Cerebellar cortex (tissue), 1 donor: Measurements from ENCODE around the gene MCU.

Experiments used
- DNase-seq: peaks from one replicate; pipeline ENCODE4 v3.0.0-alpha.2; 2015; ENCODE audit warnings: low spot score

MCU gene

DNA sequence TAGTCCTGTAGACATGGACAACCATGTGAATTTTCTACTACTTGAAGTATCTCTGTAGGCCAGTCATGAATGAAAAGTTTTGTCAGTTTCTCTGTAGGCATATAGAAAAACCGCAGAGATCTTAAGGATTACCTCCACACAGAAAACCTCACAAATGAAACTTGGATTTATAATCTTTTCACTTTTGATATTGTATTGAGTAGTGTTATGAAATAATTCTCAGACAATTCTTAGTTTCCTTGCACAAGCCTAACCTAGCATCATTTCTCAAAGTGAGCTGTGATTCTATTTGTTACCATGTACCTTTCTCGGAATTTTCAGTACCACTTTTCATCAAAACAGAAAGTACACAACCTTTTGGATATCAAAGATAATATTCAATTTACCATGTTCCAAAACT, 150.2 kb downstream of the MCU start:
- no peak for DNase-seq

- DNase-seq = no peak
These were observed 154.3 kb downstream of the MCU start for GRCh38 chr10:72846238-72846637.

DNA sequence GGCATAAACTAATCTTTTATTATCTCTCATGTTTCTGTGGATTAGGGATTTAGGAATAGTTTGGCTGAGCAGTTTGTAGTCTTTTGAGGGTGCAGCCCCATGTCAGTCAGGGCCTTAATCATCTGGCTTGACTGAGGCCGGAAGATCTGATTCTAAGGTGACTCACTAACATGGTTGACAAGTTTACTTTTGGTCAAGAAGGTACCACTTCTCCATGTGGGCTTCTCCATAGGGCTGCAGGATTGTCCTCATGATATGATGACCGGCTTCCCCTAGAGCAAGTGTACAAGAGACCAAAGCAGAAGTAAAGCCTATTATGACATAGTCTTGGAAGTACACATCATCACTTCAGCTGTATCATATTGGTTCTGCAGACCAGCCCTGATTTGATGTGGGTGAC, 155.7 kb downstream of the MCU start:
- no peak for DNase-seq

- DNase-seq = no peak
These were observed 158.9 kb downstream of the MCU start for GRCh38 chr10:72850861-72851260.

DNA sequence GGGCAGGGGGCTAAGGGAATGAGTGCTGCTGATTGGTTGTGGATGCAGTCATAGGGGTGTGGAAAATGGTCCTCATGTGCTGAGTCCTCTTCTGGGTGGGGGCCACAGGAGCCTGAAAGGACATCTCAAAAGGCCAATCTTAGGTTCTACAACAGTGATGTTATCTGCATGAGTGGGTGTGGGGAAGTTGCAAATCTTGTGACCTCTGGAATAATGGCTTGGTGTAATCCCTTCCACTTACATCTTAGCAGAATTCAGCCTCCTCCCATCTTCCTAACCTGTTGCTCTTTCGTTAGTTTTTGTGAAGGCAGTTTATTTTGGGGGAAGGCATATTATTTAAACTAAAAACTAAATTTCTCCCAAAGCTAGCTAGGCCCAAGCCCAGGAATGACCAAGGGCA, 159.6 kb downstream of the MCU start:
- no peak for DNase-seq

- DNase-seq = no peak
These were observed 160.6 kb downstream of the MCU start for GRCh38 chr10:72852508-72852907.

DNA sequence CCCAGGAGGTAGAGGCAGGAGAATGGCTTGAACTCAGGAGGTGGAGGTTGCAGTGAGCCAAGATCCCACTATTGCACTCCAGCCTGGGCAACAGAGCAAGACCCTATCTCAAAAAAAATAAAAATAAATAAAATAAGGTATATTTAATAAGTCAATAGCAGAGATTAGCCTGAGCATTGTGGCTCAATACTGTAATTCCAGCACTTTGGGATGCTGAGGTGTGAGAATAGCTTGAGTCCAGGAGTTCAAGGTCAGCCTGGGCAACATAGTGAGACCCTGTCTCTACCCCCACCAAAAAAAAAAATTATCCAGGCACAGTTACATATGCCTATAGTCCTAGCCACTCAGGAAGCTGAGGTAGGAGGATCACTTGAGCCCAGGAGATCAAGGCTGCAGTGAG, 163.2 kb downstream of the MCU start:
- DNase-seq = no peak

- DNase-seq = no peak
These were observed 163.8 kb downstream of the MCU start for GRCh38 chr10:72855790-72856189.

DNA sequence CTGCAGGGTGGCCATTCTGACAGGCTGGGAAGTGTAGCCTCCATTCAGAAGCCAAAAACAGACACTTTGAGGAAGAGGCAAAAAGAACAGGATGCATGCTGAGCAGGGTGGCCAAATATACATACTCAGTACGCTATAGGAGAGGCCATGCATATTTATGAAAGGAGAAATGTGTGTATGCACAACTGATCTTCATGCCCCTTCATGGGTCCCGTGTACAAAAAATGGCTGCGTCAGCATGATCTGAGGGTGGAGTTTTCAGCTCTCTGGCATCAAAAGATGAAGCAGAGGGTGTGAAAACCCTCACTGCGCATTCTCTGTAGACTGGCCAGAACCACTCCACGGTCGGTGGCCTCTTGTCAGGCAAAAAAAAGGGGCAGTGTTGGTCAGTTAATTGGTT, 166.1 kb downstream of the MCU start:
- no peak for DNase-seq

DNA sequence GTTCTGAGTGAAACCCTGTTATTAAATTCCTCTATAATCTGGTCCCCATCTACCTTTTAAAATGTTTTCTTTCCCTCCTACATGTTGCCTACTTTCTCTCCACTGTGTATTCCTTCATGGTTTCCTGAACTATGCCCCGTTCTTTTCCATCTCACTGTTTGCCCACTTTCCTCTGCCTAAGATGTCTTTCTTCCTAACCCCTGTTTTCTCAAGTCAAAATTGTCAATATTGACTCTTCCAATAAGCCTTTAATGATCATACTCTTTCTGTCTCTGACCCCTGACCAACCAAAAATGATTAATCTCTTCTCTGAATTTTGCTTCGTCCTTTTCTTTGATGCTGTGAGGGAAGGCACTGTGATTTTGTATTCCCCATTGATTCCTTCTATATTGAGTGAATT, 171.0 kb downstream of the MCU start:
- no peak for DNase-seq

DNA sequence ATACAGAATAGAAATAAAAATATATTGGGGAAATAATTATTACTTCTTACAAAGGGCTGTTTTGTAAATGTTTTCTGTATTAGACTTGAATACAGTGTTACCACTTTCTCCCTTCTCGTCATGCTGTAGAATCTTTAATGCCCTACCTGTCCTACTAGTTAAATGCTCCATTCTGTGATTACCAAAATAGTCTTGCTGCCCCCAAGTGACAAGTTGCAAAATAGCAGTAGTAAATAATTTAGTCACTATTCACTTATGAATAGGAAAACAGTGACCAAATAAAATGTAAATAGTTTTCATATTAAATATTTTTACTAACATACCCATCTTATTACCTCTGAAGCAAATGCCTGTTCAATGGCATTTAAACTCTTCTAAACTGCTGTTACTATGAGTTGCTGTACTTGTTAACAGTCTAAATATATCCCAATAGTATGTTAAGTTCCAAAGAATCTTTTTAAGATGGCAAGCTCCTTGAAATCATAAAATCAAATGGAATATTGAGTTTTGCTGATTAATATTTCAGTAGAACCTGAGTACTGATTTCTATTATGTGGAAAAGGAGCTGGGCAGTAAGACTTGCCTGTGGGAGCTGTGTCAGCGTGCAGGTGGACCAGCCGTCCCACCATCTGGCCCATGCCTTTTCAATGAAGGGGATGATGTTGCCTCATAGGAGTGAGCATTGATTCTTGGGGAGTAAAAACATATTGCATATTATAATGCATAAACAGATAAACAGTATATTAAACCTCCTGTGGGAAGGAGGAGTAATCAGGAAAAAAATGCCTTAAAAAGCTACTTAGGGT, 183.5 kb downstream of the MCU start:
- peak; percentile 83 for DNase-seq

- no peak for DNase-seq
These were observed 187.3 kb downstream of the MCU start for GRCh38 chr10:72879245-72879644.

DNA sequence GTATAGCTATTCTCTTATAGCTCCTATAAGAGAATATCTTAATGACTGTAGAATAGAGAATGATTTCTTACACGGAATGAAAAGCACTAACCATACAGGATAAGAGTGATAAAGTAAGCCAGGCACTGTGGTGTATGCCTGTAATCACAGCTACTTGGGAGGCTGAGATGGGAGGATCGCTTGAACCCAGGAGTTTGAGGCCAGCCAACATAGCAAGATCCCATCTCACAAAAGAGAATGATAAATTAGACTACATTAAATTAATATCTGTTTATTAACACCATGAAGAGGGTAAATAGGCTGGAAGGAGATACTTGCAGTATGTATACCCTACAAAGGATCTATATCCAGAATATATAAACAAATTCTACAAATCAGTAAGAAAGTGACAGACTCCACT, 189.3 kb downstream of the MCU start:
- DNase-seq = no peak

DNA sequence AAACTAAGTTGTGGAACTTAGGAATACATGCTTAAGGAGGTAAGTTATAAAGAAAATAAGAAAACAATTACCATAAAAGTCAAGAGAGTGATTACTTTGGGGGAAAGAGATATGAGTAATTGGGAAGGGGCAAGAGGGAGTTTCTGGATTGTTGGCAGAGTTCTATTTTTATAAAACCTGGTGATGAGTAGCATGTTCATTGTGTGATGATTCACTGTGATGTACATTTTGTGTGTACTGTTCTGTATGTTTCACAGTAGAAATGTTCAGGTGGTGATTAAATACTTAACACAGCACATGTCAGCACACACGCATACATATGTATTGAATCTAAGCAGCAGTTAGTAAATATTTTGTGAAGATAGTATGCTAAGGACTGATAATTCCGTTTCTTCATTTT, 191.9 kb downstream of the MCU start:
- no peak for DNase-seq

- DNase-seq = no peak
These were observed 194.0 kb downstream of the MCU start for GRCh38 chr10:72885953-72886352.

DNA sequence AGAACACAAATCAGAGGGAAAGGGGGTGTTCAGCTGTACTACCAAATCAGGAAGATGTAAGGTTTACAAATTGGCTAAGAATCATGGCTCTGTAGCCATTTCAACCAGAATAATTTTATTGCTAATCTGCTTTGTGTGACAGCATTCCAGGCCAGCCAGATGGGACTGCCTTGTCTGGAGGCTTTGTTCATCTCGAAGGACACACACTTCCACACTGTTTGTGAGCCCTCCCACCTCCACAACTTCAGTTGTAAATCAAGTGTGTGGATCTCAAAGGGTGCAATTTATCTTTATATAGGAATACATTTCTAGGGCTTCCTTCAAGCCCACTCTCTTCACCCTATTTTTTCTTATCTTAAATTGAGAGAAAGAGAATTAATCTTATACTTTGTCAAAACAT, 194.7 kb downstream of the MCU start:
- peak; percentile 44 for DNase-seq

- DNase-seq = no peak
These were observed 195.1 kb downstream of the MCU start for GRCh38 chr10:72887043-72887442.

DNA sequence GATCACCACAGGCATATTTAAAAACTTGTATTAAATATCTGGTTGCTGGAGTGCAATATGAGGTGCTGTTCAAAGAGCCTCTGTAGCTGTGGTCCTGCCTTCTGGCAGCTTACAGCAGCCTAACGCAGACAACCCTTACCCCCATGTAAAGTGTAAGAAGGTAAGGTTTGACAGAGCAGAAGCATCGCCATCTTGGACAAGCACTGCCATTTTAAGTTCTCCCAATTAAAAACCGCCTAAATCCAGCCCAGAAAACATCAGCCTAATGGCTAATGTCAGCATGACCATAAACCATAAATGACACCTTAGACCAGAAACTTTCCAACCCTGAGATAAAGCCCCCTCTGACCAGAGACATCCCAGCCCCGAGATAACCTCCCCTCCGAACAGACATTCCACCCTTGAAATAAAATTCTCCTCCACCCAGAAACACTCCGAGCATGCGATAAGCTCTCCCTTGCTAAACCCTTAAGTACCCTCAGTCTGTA, 196.3 kb downstream of the MCU start:
- no peak for DNase-seq

- no peak for DNase-seq
These were observed 197.5 kb downstream of the MCU start for GRCh38 chr10:72889391-72889831.

DNA sequence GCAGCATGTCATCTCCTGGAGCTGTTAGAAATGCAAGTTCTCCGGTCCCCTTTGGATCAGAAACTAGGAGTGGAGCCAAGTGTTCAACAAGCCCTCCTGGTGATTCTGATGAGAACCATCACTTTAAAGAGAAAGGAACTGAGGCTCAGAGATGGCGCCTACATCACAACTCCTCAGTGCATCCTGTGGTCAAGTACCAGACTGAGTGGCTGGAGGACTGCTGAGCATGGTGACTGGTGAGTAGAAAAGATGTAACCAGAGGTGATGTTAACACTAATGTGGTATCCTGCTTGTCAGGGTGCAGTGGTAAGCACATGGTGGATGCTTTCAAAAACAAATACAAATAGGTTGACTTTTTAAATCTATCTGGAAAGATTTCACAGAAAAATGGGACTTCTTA, 198.1 kb downstream of the MCU start:
- DNase-seq = no peak

GRCh38 chr10:72893136-72893798, 201.3 kb downstream of the MCU start, which contains the start of gene OIT3:
Gene OIT3, plus strand, starts transcription at chr10:72893739. Its CDS starts 60 bp downstream, at chr10:72893799.
- DNase-seq = no peak

DNA sequence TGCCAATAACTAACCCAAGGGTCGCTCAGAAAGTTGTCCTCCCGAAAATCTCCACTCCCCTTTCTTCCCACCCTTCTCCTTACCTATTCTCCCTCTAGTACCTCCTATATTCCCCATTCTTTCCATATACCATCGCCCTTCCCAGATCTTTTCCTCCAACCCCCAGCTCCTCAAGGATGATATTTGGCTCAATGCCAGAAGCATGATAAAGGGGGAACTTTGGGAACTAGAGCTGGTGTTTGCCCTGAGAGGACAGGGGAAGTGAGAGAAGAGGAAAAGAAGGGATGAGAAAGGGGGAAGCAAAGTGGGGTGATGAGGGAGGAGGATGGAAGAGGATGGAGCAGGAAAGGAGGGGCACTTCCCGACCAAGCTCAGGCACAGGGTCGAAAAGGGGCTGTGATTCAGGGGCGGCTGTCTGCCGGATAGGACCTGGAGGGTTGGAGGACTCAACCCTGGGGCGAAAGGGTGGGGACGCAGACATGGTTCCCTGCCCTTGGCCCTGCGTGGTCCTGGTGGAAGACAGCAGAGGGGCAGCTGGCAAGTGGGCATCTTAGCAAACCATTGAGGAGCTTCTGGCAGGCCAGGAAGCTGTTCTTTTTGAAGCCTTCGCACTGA, 203.4 kb downstream of the MCU start:
- no peak for DNase-seq

DNA sequence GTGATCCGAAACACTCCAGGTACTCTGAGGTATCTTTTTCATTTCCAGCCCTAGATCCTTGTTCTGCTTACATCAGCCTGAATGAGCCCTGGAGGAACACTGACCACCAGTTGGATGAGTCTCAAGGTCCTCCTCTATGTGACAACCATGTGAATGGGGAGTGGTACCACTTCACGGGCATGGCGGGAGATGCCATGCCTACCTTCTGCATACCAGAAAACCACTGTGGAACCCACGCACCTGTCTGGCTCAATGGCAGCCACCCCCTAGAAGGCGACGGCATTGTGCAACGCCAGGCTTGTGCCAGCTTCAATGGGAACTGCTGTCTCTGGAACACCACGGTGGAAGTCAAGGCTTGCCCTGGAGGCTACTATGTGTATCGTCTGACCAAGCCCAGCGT, 206.7 kb downstream of the MCU start:
- no peak for DNase-seq
